Heart left ventricle (tissue), 13 donors: ENCODE data around the gene GAB4.

Source experiments
- POLR2A ChIP-seq, 2 donors: fragments of 450-650 bp; IDR thresholded peaks; one replicate each; pipeline ENCODE4 v1.6.1; 2017; ENCODE audit warnings: antibody characterized with exemption in 2 of 2, mild to moderate bottlenecking in 2 of 2, moderate library complexity in 2 of 2
- TF ChIP-seq, protein P1 (sequence below), 12 donors: fragments of 200-600 bp; sonication (generic) in 4 of 12; IDR thresholded peaks; one replicate each; pipeline versions ENCODE4 v1.5.0 to v1.8.0; 2018 to 2022; ENCODE audit warnings: antibody characterized with exemption in 12 of 12, mild to moderate bottlenecking in 5 of 12
- donor health status: ischemic (EF 13 %, LVEDD 7.1; RV severe dilation, severe dysfunction).
- donor health status: DM: no; HTN: yes; CAD: no.
- donor health status: DM: no; HTN: no; CAD: no.
- donor health status: ischemic (EF 25% LVEDD 6.9; RV normal size, moderate dysfunction).
- donor health status: ischemic (EF 25% LVEDD 5.7; RV mildly dilated, moderate dysfunction).
- donor health status: ischemic (EF 35%, LVEDD 5.7; RV mildly dilated, moderate dysfunction).
- donor health status: nonischemic (EF 11% LVEDD 7.7; RV severe dilation, severe dysfunction).
- donor health status: DM: yes; HTN: yes; CAD: no.
- donor health status: PGD.
- donor health status: ischemic (EF 29% LVEDD 5.4; RV normal size, mild dysfunction).
- donor health status: nonischemic (EF 23%, LVEDD 6.1; RV moderate dilation, normal function).

DNA sequence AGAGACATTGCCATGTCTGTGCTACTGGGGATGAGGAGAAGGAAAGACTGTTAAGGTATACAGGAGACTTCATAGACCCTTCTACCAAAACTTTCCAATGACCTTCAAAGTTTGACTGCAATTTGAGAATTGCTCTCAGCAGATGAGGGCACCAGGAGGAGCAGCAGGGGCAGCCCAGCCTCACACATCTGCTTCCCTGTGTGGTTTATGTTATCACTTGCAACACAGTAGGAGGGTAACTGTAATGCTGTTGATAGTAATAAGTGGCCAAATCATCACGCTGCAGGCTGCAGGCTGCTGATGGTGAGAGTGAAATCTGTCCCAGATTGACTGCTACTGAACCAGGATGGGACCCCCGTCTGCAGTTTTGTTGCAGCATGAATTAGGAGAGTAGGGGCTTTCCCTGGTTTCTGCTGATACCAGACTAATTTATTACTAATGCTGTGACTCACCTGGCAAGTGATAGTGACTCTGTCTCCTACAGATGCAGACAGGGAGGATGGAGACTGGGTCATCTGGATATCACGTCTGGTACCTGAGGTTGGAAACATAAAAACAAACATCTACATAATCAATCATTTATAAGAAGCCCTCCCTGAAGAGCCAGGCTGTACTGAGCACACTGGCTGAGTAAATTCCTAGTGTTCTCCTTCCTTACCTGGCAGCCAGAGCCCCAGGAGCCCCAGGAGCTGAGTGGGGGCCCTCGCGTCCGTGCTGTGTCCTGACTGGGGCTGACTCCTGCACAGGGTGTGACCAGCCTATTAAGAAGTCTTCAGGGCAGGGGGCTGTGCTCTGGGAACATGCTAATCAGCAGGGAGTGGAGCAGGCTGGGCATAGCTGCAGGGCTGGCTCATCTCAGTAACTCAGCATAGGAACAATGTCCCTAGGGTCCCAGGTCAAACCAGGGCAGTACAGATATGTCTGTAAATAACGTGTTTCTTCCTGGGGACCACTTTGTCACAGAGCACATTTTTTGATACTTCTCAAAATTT, 74.4 kb downstream of the GAB4 start:
- no peak for TF ChIP-seq POLR2A (IDR thresholded peaks at IDR 0.05)
- TF ChIP-seq, protein P1, sequence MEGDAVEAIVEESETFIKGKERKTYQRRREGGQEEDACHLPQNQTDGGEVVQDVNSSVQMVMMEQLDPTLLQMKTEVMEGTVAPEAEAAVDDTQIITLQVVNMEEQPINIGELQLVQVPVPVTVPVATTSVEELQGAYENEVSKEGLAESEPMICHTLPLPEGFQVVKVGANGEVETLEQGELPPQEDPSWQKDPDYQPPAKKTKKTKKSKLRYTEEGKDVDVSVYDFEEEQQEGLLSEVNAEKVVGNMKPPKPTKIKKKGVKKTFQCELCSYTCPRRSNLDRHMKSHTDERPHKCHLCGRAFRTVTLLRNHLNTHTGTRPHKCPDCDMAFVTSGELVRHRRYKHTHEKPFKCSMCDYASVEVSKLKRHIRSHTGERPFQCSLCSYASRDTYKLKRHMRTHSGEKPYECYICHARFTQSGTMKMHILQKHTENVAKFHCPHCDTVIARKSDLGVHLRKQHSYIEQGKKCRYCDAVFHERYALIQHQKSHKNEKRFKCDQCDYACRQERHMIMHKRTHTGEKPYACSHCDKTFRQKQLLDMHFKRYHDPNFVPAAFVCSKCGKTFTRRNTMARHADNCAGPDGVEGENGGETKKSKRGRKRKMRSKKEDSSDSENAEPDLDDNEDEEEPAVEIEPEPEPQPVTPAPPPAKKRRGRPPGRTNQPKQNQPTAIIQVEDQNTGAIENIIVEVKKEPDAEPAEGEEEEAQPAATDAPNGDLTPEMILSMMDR (IDR thresholded peaks at IDR 0.05): no peak
